HepG2 (cell line): ENCODE results near the gene CABLES2. TPM values are rescaled to one million over a fixed set of nuclear protein-coding genes. Genes with fewer than 3 reads are reported as not detected.

Experiments used
- AKAP8 ChIP-seq: sonication (generic); formaldehyde crosslinking; IDR thresholded peaks from 2 replicates; pipeline ENCODE4 v1.5.1; 2020; ENCODE audit warnings: mild to moderate bottlenecking, missing genetic modification reagents
- ATF3 ChIP-seq: sonication (generic); formaldehyde crosslinking; IDR thresholded peaks from 2 replicates; pipeline ENCODE4 v1.4.0; 2020; ENCODE audit warnings: missing genetic modification reagents
- BHLHE40 ChIP-seq: IDR thresholded peaks from 2 replicates; pipeline ENCODE4 v1.6.1; 2011; ENCODE audit warnings: low read length, improper control_type of control experiment
- BORCS8-MEF2B ChIP-seq: sonication (generic); formaldehyde crosslinking; IDR thresholded peaks from 2 replicates; pipeline ENCODE4 v1.8.0; 2022; ENCODE audit warnings: mild to moderate bottlenecking, missing genetic modification reagents
- CREM ChIP-seq, 2 experiments: sonication (generic) in 1 of 2; formaldehyde crosslinking in 1 of 2; IDR thresholded peaks; 2 replicates each; pipeline versions ENCODE4 v1.4.0 to v1.6.1; 2016 to 2020; ENCODE audit warnings: antibody characterized with exemption in 1 of 2, mild to moderate bottlenecking in 1 of 2, missing genetic modification reagents in 1 of 2
- GATAD2A ChIP-seq: IDR thresholded peaks from 2 replicates; pipeline ENCODE4 v1.6.1; 2016
- HES4 ChIP-seq: sonication (generic); formaldehyde crosslinking; IDR thresholded peaks from 2 replicates; pipeline ENCODE4 v1.9.0; 2021; ENCODE audit warnings: mild to moderate bottlenecking, missing genetic modification reagents, borderline replicate concordance
- KDM4B ChIP-seq: sonication (generic); formaldehyde crosslinking; IDR thresholded peaks from 2 replicates; pipeline ENCODE4 v1.4.0; 2020; ENCODE audit warnings: missing genetic modification reagents
- NFYC ChIP-seq: IDR thresholded peaks from 2 replicates; pipeline ENCODE4 v1.6.1; 2016; ENCODE audit warnings: missing genetic modification reagents, missing compliant biosample characterization
- POLR2A ChIP-seq, 2 experiments: IDR thresholded peaks; 2 replicates each; pipeline ENCODE4 v1.6.1; 2011; ENCODE audit warnings: low read depth in 2 of 2, low read length in 2 of 2, mild to moderate bottlenecking in 1 of 2, moderate library complexity in 1 of 2; ENCODE audit not compliant: insufficient read depth in 1 of 2
- REST ChIP-seq, 2 experiments: IDR thresholded peaks; 2 replicates each; pipeline ENCODE4 v1.6.1; 2011 to 2012; ENCODE audit warnings: low read length in 2 of 2, borderline replicate concordance in 1 of 2, low read depth in 1 of 2, mild to moderate bottlenecking in 1 of 2, moderate library complexity in 1 of 2
- RXRB ChIP-seq: IDR thresholded peaks from 2 replicates; pipeline ENCODE4 v1.6.1; 2016; ENCODE audit warnings: borderline replicate concordance, missing genetic modification reagents, missing compliant biosample characterization
- STAT5B ChIP-seq: sonication (generic); formaldehyde crosslinking; IDR thresholded peaks from 2 replicates; pipeline ENCODE4 v1.4.0; 2020; ENCODE audit warnings: missing genetic modification reagents
- TBL1XR1 ChIP-seq: fragments of 150-350 bp; IDR thresholded peaks from 2 replicates; pipeline ENCODE4 v1.6.1; 2014; ENCODE audit warnings: borderline replicate concordance, low read length; ENCODE audit not compliant: partially characterized antibody
- TEAD3 ChIP-seq: optimal IDR thresholded peaks from 2 replicates; pipeline ENCODE3; 2016; ENCODE audit warnings: borderline replicate concordance
- TFE3 ChIP-seq: IDR thresholded peaks from 2 replicates; pipeline ENCODE4 v1.6.1; 2016
- TMF1 ChIP-seq: sonication (generic); formaldehyde crosslinking; IDR thresholded peaks from 2 replicates; pipeline ENCODE4 v1.8.1; 2022; ENCODE audit warnings: low read depth, missing genetic modification reagents
- ZNF263 ChIP-seq: sonication (generic); formaldehyde crosslinking; IDR thresholded peaks from 2 replicates; pipeline ENCODE4 v1.4.0; 2020; ENCODE audit warnings: missing genetic modification reagents
- ZNF30 ChIP-seq: sonication (generic); formaldehyde crosslinking; IDR thresholded peaks from 2 replicates; pipeline ENCODE4 v1.5.0; 2020; ENCODE audit warnings: mild to moderate bottlenecking, missing genetic modification reagents
- ZNF556 ChIP-seq: sonication (generic); formaldehyde crosslinking; IDR thresholded peaks from 2 replicates; pipeline ENCODE4 v1.4.0; 2020; ENCODE audit warnings: mild to moderate bottlenecking, missing genetic modification reagents, borderline replicate concordance
- ZNF572 ChIP-seq: sonication (generic); formaldehyde crosslinking; IDR thresholded peaks from 2 replicates; pipeline ENCODE4 v1.5.1; 2020; ENCODE audit warnings: mild to moderate bottlenecking, missing genetic modification reagents
- ZSCAN25 ChIP-seq: sonication (generic); formaldehyde crosslinking; IDR thresholded peaks from 2 replicates; pipeline ENCODE4 v1.8.0; 2022; ENCODE audit warnings: mild to moderate bottlenecking, missing genetic modification reagents
- polyA plus RNA-seq, 8 experiments: library from polyadenylated mRNA; depleted of rRNA in 3 of 8; stranded (reverse) in 7 of 8; unstranded in 1 of 8; fragments of >200 nt; fragmentation: Illumina TruSeq in 4 of 8; extraction: Trizol in 4 of 8; gene quantifications; 2 replicates each; pipeline versions ENCODE4 v1.2.1 to v1.2.3, GENCODE V29; 2011 to 2016; ENCODE audit warnings: low read depth in 4 of 8, missing spikeins in 1 of 8, mixed read lengths in 1 of 8; ENCODE audit not compliant: insufficient read depth in 1 of 8
- total RNA-seq, 5 experiments: library from RNA; depleted of rRNA; stranded (reverse); fragments of >200 nt; fragmentation: Illumina TruSeq; extraction: Trizol; gene quantifications; 2 replicates each; pipeline ENCODE4 v1.2.3, GENCODE V29; 2016; ENCODE audit warnings: low read depth in 1 of 5

CABLES2 gene
- total and polyA plus RNA-seq, 2 of the 13 experiments (the other 11 are each of a cell fraction or from before 2014, with no cell fraction given) = 5.2 to 9.7 TPM

GRCh38 chr20:62405108-62405980 is 1.7 kb downstream of the CABLES2 start (continued):
- TF ChIP-seq REST (IDR thresholded peaks at IDR 0.05; ENCODE audit: borderline replicate concordance in 1 of 2, low read depth in 1 of 2, low read length in 2 of 2) = no peak
- peak; percentile 22; the same call in 1 of the 2 replicates for TF ChIP-seq RXRB (CRISPR knock-in tag)
- TF ChIP-seq KDM4B = no peak; the same call in 1 of the 2 replicates
- 0 out of 2 replicates have a peak, but pooled peaks have one; percentile 59 for TF ChIP-seq AKAP8
- TF ChIP-seq ZNF572 (CRISPR knock-in tag) = no peak; the same call in 1 of the 2 replicates
- TF ChIP-seq TFE3 = 0 out of 2 replicates have a peak, but pooled peaks have one; percentile 29
- no peak for TF ChIP-seq TMF1 (CRISPR knock-in tag)
- TF ChIP-seq ZNF556 (CRISPR knock-in tag) = 0 out of 2 replicates have a peak, but pooled peaks have one; percentile 65
- TF ChIP-seq ATF3 (CRISPR knock-in tag) = peak; percentile 85
- TF ChIP-seq BORCS8-MEF2B (CRISPR knock-in tag) = peak; percentile 68; the same call in 1 of the 2 replicates
- TF ChIP-seq TBL1XR1 = no peak
- TF ChIP-seq POLR2A (IDR thresholded peaks at IDR 0.05; ENCODE audit: insufficient read depth in 1 of 2, low read depth in 2 of 2, low read length in 2 of 2) = no peak
- peak; percentile 59 for TF ChIP-seq BHLHE40
- TF ChIP-seq STAT5B (CRISPR knock-in tag) = 0 out of 2 replicates have a peak, but pooled peaks have one; percentile 51
- peak; percentile 30; the same call in 1 of the 2 replicates for TF ChIP-seq NFYC (CRISPR knock-in tag)
- peak; percentile 84 for TF ChIP-seq ZNF263 (CRISPR knock-in tag)
- TF ChIP-seq TEAD3 = peak; percentile 48
- no peak for TF ChIP-seq HES4
- TF ChIP-seq GATAD2A (CRISPR knock-in tag) = peak; percentile 81
- TF ChIP-seq ZSCAN25 (CRISPR knock-in tag) = peak; percentile 66; the same call in 1 of the 2 replicates
- 0 out of 2 replicates have a peak, but pooled peaks have one; percentile 12 for TF ChIP-seq ZNF30
- peak; percentile 84; the same call in 1 of the 2 replicates for TF ChIP-seq CREM (IDR thresholded peaks at IDR 0.05)
- TF ChIP-seq CREM (CRISPR knock-in tag; IDR thresholded peaks at IDR 0.05) = no peak; the same call in 1 of the 2 replicates
